ENCODE measurements around the gene TMEM201.

- TF ChIP-seq POLR2A (IDR thresholded peaks at IDR 0.05; ENCODE audit: low read length) (no peak), GATA1 (IDR thresholded peaks at IDR 0.05; ENCODE audit: low read depth, low read length) (no peak)
These were observed 7.9 kb downstream of the TMEM201 start for GRCh38 chr1:9596415-9597123.
